K562 (cell line): ENCODE data around the gene CELSR1.

Experiments
- ARHGAP35 ChIP-seq: fragments of 450-650 bp; IDR thresholded peaks from 2 replicates; pipeline ENCODE4 v1.6.1; 2018; ENCODE audit not compliant: partially characterized antibody
- GATA2 ChIP-seq: sonication (generic); formaldehyde crosslinking; IDR thresholded peaks from 2 replicates; pipeline ENCODE4 v1.4.0; 2020; ENCODE audit warnings: mild to moderate bottlenecking, missing genetic modification reagents
- JUN ChIP-seq, 2 experiments: sonication (generic) in 1 of 2; formaldehyde crosslinking in 1 of 2; IDR thresholded peaks; 2 replicates each; pipeline versions ENCODE4 v1.6.1 to v1.8.0; 2012 to 2022; ENCODE audit warnings: borderline replicate concordance in 2 of 2, mild to moderate bottlenecking in 2 of 2, improper control_type of control experiment in 1 of 2, low read depth in 1 of 2, low read length in 1 of 2, missing genetic modification reagents in 1 of 2
- MCM7 ChIP-seq, 2 experiments: fragments of 450-650 bp; IDR thresholded peaks; 2 replicates each; pipeline ENCODE4 v1.6.1; 2016 to 2018
- POLR2A ChIP-seq: fragments of 450-650 bp; conservative IDR thresholded peaks from 2 replicates; pipeline ENCODE4 v1.6.1; 2016
- YBX1 ChIP-seq: fragments of 450-650 bp; IDR thresholded peaks from 2 replicates; pipeline ENCODE4 v1.7.1; 2016; ENCODE audit warnings: mild to moderate bottlenecking
- ZBTB8A ChIP-seq: fragments of 450-650 bp; IDR thresholded peaks from 2 replicates; pipeline ENCODE4 v1.6.1; 2018; ENCODE audit warnings: mild to moderate bottlenecking, moderate library complexity; ENCODE audit not compliant: partially characterized antibody
- ZNF165 ChIP-seq: fragments of 250-450 bp; sonication (Bioruptor Pico); IDR thresholded peaks from 2 replicates; pipeline ENCODE4 v1.4.0; 2020; ENCODE audit warnings: borderline replicate concordance
- ZNF76 ChIP-seq: fragments of 250-450 bp; sonication (Bioruptor Pico); IDR thresholded peaks from 2 replicates; pipeline ENCODE4 v1.4.0; 2020; ENCODE audit warnings: mild to moderate bottlenecking, moderate library complexity, borderline replicate concordance

DNA sequence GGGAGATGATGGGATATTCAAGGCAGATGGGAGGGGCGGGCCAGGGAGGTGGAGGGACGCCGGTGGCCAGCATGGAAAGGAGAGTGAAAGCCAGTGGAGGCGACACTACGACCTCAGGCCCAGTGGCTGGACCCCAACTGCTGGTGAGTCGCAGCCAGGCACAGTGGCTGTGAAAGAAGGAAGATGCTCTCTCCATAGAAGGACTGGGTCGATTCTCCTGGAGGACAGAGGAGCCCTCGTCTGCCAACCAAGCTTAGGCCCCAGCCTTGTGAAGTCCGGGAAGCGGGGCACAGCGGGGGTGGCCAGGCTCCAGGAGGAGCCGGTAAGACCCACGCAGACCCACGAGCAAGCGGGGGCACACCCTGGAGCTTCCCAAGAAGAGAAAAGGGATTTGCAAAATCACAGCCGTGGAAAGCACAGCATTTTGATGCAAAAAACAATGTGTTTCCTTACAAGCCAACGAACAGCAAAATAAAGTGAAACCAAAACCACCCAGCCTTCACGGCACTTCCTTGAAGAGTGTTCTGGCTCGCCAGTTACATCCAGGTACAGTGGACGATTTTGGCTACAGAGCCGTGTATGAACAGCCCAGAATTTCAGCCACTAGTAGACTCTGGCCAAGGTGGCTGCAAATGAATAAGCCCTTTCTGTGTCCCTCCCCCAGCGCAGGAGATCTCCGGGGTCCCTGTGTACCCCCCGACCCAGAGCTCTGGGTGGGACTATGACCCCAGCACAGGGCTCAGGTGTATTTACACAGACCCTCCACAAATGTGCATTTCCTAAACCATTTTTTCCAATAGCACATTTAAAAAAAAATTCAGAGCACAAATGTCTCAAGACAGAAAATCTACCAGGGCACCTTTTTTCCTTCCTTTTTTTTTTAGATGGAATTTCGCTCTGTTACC, 105.0 kb downstream of the CELSR1 start:
- TF ChIP-seq ZBTB8A (no peak), POLR2A (no peak), ZNF165 (no peak), JUN (IDR thresholded peaks at IDR 0.05; ENCODE audit: borderline replicate concordance, low read depth, low read length) (no peak), JUN (CRISPR knock-in tag; IDR thresholded peaks at IDR 0.05; ENCODE audit: borderline replicate concordance) (no peak), GATA2 (no peak), ARHGAP35 (no peak), ZNF76 (CRISPR knock-in tag) (no peak), MCM7 (IDR thresholded peaks at IDR 0.05) (no peak), YBX1 (no peak)
